ENCODE results near the gene LRRC52.

DNA sequence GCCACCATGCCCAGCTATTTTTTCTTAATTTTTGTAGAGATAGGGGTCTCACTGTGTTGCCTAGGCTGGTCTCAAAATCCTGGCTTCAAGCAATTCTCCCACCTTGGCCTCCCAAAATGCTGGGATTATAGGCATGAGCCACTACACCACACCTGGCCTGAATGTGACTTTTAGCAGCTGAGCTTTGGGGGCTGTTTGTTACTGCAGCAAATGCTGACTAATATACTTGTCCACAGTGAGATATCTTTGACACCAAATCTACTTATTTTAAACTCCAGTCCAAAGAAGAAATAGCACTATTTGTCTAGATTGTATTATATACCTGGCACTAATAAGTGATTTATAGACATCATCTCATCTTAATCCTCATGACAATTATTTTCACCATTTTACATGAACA lies 30.5 kb downstream of the LRRC52 start:
- TF ChIP-seq, protein P1, sequence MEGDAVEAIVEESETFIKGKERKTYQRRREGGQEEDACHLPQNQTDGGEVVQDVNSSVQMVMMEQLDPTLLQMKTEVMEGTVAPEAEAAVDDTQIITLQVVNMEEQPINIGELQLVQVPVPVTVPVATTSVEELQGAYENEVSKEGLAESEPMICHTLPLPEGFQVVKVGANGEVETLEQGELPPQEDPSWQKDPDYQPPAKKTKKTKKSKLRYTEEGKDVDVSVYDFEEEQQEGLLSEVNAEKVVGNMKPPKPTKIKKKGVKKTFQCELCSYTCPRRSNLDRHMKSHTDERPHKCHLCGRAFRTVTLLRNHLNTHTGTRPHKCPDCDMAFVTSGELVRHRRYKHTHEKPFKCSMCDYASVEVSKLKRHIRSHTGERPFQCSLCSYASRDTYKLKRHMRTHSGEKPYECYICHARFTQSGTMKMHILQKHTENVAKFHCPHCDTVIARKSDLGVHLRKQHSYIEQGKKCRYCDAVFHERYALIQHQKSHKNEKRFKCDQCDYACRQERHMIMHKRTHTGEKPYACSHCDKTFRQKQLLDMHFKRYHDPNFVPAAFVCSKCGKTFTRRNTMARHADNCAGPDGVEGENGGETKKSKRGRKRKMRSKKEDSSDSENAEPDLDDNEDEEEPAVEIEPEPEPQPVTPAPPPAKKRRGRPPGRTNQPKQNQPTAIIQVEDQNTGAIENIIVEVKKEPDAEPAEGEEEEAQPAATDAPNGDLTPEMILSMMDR (IDR thresholded peaks at IDR 0.05): no peak
- TF ChIP-seq POLR2A (IDR thresholded peaks at IDR 0.05): no peak

All from body of pancreas (tissue), 4 donors.